CD4-positive, alpha-beta memory T cell (primary cell): ENCODE data around the gene TCF7L2. TPM values are rescaled to one million over a fixed set of nuclear protein-coding genes. Genes with fewer than 3 reads are reported as not detected.

ENCODE experiments used
- CTCF ChIA-PET: fragments of 350-600 bp; sonication (Branson Sonifier 250); formaldehyde crosslinking; loops from one replicate; lab custom pipeline; 2021; ENCODE audit warnings: inconsistent platforms; ENCODE audit not compliant: partially characterized antibody; lab: Charles Lee
- POLR2A ChIA-PET: fragments of 350-600 bp; sonication (Branson Sonifier 250); formaldehyde crosslinking; loops from one replicate; lab custom pipeline; 2021; ENCODE audit not compliant: partially characterized antibody; lab: Charles Lee
- DNase-seq, 5 donors: peaks; one replicate each; pipeline versions ENCODE4 v3.0.0 to v3.0.0-alpha.2; 2020 to 2022; ENCODE audit warnings: mixed read lengths in 1 of 5
- H3K27ac ChIP-seq: one replicate; pipeline ENCODE4 v1.7.0; 2013; ENCODE audit warnings: low read depth, low read length
- H3K27me3 ChIP-seq: 2 replicates; pipeline ENCODE4 v1.7.0; 2013; ENCODE audit warnings: mild to moderate bottlenecking, low read length, moderate library complexity; ENCODE audit not compliant: insufficient read depth
- H3K36me3 ChIP-seq: 2 replicates; pipeline ENCODE4 v1.7.0; 2013; ENCODE audit warnings: mild to moderate bottlenecking, low read length, moderate library complexity; ENCODE audit not compliant: insufficient read depth
- H3K4me1 ChIP-seq: 2 replicates; pipeline ENCODE4 v1.7.0; 2013; ENCODE audit warnings: mild to moderate bottlenecking, low read length, moderate library complexity; ENCODE audit not compliant: insufficient read depth
- H3K4me3 ChIP-seq, 2 donors: one replicate each; pipeline ENCODE4 v1.7.0; 2013; ENCODE audit warnings: low read length in 2 of 2, mild to moderate bottlenecking in 1 of 2
- H3K9me3 ChIP-seq, 2 donors: one replicate each; pipeline ENCODE4 v1.7.0; 2013; ENCODE audit warnings: low read length in 2 of 2, control low read depth in 1 of 2; ENCODE audit not compliant: control insufficient read depth in 1 of 2
- H3K27ac Mint-ChIP-seq, 7 donors: one replicate each; pipeline ENCODE4 v1.8.0; 2020 to 2021; ENCODE audit warnings: mixed read lengths in 7 of 7, mild to moderate bottlenecking in 6 of 7, inconsistent platforms in 3 of 7, moderate library complexity in 3 of 7
- H3K27me3 Mint-ChIP-seq, 2 donors: one replicate each; pipeline ENCODE4 v1.8.0; 2020 to 2021; ENCODE audit warnings: mixed read lengths in 2 of 2
- H3K36me3 Mint-ChIP-seq, 2 donors: one replicate each; pipeline ENCODE4 v1.8.0; 2020 to 2021; ENCODE audit warnings: mixed read lengths in 2 of 2, inconsistent platforms in 1 of 2, mild to moderate bottlenecking in 1 of 2
- H3K4me1 Mint-ChIP-seq, 4 donors: one replicate each; pipeline ENCODE4 v1.8.0; 2020 to 2021; ENCODE audit warnings: mixed read lengths in 4 of 4, mild to moderate bottlenecking in 1 of 4
- H3K4me3 Mint-ChIP-seq, 8 donors: one replicate each; pipeline ENCODE4 v1.8.0; 2020 to 2021; ENCODE audit warnings: mixed read lengths in 8 of 8, mild to moderate bottlenecking in 7 of 8, moderate library complexity in 6 of 8, inconsistent platforms in 3 of 8
- H3K9me3 Mint-ChIP-seq, 8 donors: one replicate each; pipeline ENCODE4 v1.8.0; 2020 to 2021; ENCODE audit warnings: mixed read lengths in 8 of 8, mild to moderate bottlenecking in 5 of 8, inconsistent platforms in 3 of 8, moderate library complexity in 1 of 8
- intact Hi-C: fragments of 100-400 bp; cut with micrococcal nuclease; formaldehyde crosslinking; loops from one replicate; pipeline ENCODE4 v1.15.1; 2023
- polyA plus RNA-seq, 2 donors: library from polyadenylated mRNA; unstranded; fragments of 300-500 nt; fragmentation: Illumina TruSeq; gene quantifications; one replicate each; pipeline ENCODE4 v1.2.3, GENCODE V29; 2021
- total RNA-seq, 2 experiments: library from RNA; stranded (reverse); gene quantifications; one replicate each; pipeline ENCODE4 v1.2.3, GENCODE V29; 2021

Gene TCF7L2
- total and polyA plus RNA-seq, 4 experiments from 2014 or later = 0.16 to 3.2 (median 1.8) TPM

- no peak overlapping the region for H3K4me3 Mint-ChIP-seq
- peaks cover 3 to 5% of the 10 kb centered on the region in 2 donors for H3K36me3 Mint-ChIP-seq
- Histone ChIP-seq H3K27ac (no peak overlapping the region), H3K36me3 (no peaks in the 10 kb centered on the region), H3K4me3 (no peak overlapping the region), H3K4me1 (no peaks in the 10 kb centered on the region), H3K9me3 (no peaks in the 10 kb centered on the region), H3K27me3 (no peaks in the 10 kb centered on the region)
- peaks cover 0 to 28% (median 11%) of the 10 kb centered on the region in 8 donors for H3K9me3 Mint-ChIP-seq
- no peak overlapping the region for H3K27ac Mint-ChIP-seq
- H3K27me3 Mint-ChIP-seq = peaks cover 1 to 5% of the 10 kb centered on the region in 2 donors
- POLR2A ChIA-PET = interaction anchor here (0.6 kb wide), 1 partner anchor 22 kb away, joined by 3 read pairs; no protein-coding TSS in a partner anchor
- CTCF ChIA-PET = no interaction called here
- intact Hi-C loops = no loop called here
- DNase-seq = no peak
- H3K4me1 Mint-ChIP-seq = no peaks in the 10 kb centered on the region
Observed at GRCh38 chr10:112926906-112927688, 22.9 kb upstream of the TCF7L2 start.

GRCh38 chr10:112927980-112928379 lies 22.1 kb upstream of the TCF7L2 start:
- Mint-ChIP-seq H3K4me1 (no peaks in the 10 kb centered on the region), H3K27ac (no peak overlapping the region), H3K9me3 (peaks cover 0 to 28% (median 11%) of the 10 kb centered on the region in 8 donors), H3K4me3 (no peak overlapping the region), H3K27me3 (peaks cover 3 to 5% of the 10 kb centered on the region in 2 donors), H3K36me3 (peaks cover 3 to 5% of the 10 kb centered on the region in 2 donors)
- no peak overlapping the region for H3K4me3 ChIP-seq
- ChIA-PET CTCF (no interaction called here), POLR2A (interaction anchor here (0.6 kb wide), 1 partner anchor 21 kb away, joined by 3 read pairs; no protein-coding TSS in a partner anchor)
- no peaks in the 10 kb centered on the region for H3K27me3 ChIP-seq
- intact Hi-C loops = no loop called here
- DNase-seq = no peak
- H3K4me1 ChIP-seq = no peaks in the 10 kb centered on the region
- no peaks in the 10 kb centered on the region for H3K36me3 ChIP-seq
- no peaks in the 10 kb centered on the region for H3K9me3 ChIP-seq
- no peak overlapping the region for H3K27ac ChIP-seq

GRCh38 chr10:112932658-112933057 lies 17.4 kb upstream of the TCF7L2 start:
- Histone ChIP-seq H3K36me3 (no peaks in the 10 kb centered on the region), H3K4me3 (no peak overlapping the region), H3K27ac (no peak overlapping the region), H3K4me1 (no peaks in the 10 kb centered on the region), H3K9me3 (no peaks in the 10 kb centered on the region), H3K27me3 (peaks cover 4% of the 10 kb centered on the region)
- Mint-ChIP-seq H3K27ac (no peak overlapping the region), H3K27me3 (peaks cover 3 to 5% of the 10 kb centered on the region in 2 donors), H3K4me3 (no peak overlapping the region), H3K4me1 (no peaks in the 10 kb centered on the region), H3K9me3 (peaks cover 0 to 28% (median 11%) of the 10 kb centered on the region in 8 donors), H3K36me3 (peaks cover 3 to 5% of the 10 kb centered on the region in 2 donors)
- CTCF ChIA-PET = no interaction called here
- intact Hi-C loops = no loop called here
- DNase-seq = no peak
- POLR2A ChIA-PET = no interaction called here

- H3K36me3 Mint-ChIP-seq = peaks cover 2 to 3% of the 10 kb centered on the region in 2 donors
- Histone ChIP-seq H3K27ac (no peak overlapping the region), H3K9me3 (no peaks in the 10 kb centered on the region), H3K4me3 (no peak overlapping the region), H3K36me3 (no peaks in the 10 kb centered on the region), H3K4me1 (no peaks in the 10 kb centered on the region), H3K27me3 (peaks cover 4% of the 10 kb centered on the region)
- H3K4me3 Mint-ChIP-seq = no peak overlapping the region
- peaks cover 0 to 26% (median 9%) of the 10 kb centered on the region in 8 donors for H3K9me3 Mint-ChIP-seq
- intact Hi-C loops = no loop called here
- H3K27ac Mint-ChIP-seq = no peak overlapping the region
- ChIA-PET POLR2A (no interaction called here), CTCF (no interaction called here)
- no peaks in the 10 kb centered on the region for H3K4me1 Mint-ChIP-seq
- DNase-seq = no peak
- H3K27me3 Mint-ChIP-seq = peaks cover 3 to 4% of the 10 kb centered on the region in 2 donors
Observed at GRCh38 chr10:112934193-112934592, 15.9 kb upstream of the TCF7L2 start.

- Histone ChIP-seq H3K27me3 (peaks cover 4% of the 10 kb centered on the region), H3K9me3 (no peaks in the 10 kb centered on the region), H3K4me1 (no peaks in the 10 kb centered on the region), H3K4me3 (no peak overlapping the region), H3K36me3 (no peaks in the 10 kb centered on the region), H3K27ac (no peak overlapping the region)
- Mint-ChIP-seq H3K36me3 (no peaks in the 10 kb centered on the region), H3K27ac (no peak overlapping the region), H3K4me1 (no peaks in the 10 kb centered on the region), H3K9me3 (peaks cover 0 to 2% (median 0%) of the 10 kb centered on the region in 8 donors), H3K27me3 (no peaks in the 10 kb centered on the region), H3K4me3 (no peak overlapping the region)
- CTCF ChIA-PET = no interaction called here
- DNase-seq = no peak
- POLR2A ChIA-PET = no interaction called here
- intact Hi-C loops = no loop called here
Observed at GRCh38 chr10:112938808-112939482, 11.1 kb upstream of the TCF7L2 start.

- ChIA-PET POLR2A (no interaction called here), CTCF (no interaction called here)
- H3K27ac Mint-ChIP-seq = no peak overlapping the region
- peaks cover 0 to 2% (median 0%) of the 10 kb centered on the region in 8 donors for H3K9me3 Mint-ChIP-seq
- Histone ChIP-seq H3K4me3 (no peak overlapping the region), H3K4me1 (peaks cover 14% of the 10 kb centered on the region), H3K27me3 (no peaks in the 10 kb centered on the region), H3K36me3 (no peaks in the 10 kb centered on the region), H3K9me3 (no peaks in the 10 kb centered on the region), H3K27ac (no peak overlapping the region)
- peaks cover 0 to 5% of the 10 kb centered on the region in 2 donors for H3K36me3 Mint-ChIP-seq
- peaks cover 9 to 22% (median 12%) of the 10 kb centered on the region in 4 donors for H3K4me1 Mint-ChIP-seq
- intact Hi-C loops = no loop called here
- no peak overlapping the region for H3K4me3 Mint-ChIP-seq
- H3K27me3 Mint-ChIP-seq = peaks cover 2 to 8% of the 10 kb centered on the region in 2 donors
- no peak for DNase-seq
Observed at GRCh38 chr10:112945811-112946210, 4.2 kb upstream of the TCF7L2 start.

GRCh38 chr10:112946649-112947048 lies 3.4 kb upstream of the TCF7L2 start:
- intact Hi-C loops = no loop called here

More at GRCh38 chr10:112946649-112947048, 3.4 kb upstream of the TCF7L2 start:
- CTCF ChIA-PET = no interaction called here
- no peaks in the 10 kb centered on the region for H3K27me3 ChIP-seq
- no peaks in the 10 kb centered on the region for H3K36me3 ChIP-seq
- Mint-ChIP-seq H3K36me3 (peaks cover 0 to 6% of the 10 kb centered on the region in 2 donors), H3K27ac (no peak overlapping the region), H3K4me1 (peaks cover 9 to 25% (median 12%) of the 10 kb centered on the region in 4 donors), H3K27me3 (peaks cover 2 to 8% of the 10 kb centered on the region in 2 donors), H3K4me3 (no peak overlapping the region), H3K9me3 (no peaks in the 10 kb centered on the region)
- no peak for DNase-seq
- POLR2A ChIA-PET = no interaction called here
- H3K27ac ChIP-seq = no peak overlapping the region
- H3K9me3 ChIP-seq = no peaks in the 10 kb centered on the region
- peaks cover 14% of the 10 kb centered on the region for H3K4me1 ChIP-seq
- H3K4me3 ChIP-seq = no peak overlapping the region
